ENCODE data around the gene SAMM50.

SAMM50 gene

DNA sequence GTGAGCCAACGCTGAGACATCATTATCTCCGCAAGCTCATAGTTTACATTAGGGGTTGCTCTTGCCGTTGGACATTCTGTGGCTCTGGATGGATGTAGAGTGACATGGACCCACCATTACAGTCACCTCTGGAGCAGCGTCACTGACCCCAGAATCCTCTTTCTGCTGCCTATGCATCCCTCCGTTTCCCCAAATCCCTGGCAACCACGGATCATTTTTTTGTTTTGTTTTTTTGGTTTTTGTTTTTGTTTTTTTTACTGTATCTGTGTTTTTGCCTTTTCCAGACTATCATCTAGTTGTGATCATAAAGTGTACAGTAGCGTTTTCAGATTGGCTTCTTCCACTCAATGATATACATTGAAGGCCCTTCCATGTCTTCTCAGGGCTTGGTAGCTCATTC, 72.8 kb downstream of the SAMM50 start:
- no peak for DNase-seq (ENCODE audit: low spot score)

DNA sequence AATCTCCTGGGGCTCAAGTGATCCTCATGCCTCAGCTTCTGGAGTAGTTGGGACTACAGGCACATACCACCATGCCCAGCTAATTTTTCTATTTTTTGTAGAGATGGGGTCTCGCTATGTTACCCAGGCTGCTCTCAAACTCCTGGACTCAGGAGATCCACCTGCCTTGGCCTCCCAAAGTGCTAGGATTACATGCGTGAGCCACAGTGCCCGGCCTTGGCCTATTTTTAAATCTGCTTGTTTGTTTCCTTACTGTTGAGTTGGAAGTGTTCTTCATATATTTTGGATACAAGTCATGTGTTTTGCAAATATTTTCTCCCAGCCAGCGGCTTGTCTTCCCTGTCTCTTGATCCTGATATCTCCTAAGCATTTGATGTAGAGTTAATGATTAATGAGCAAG, 73.8 kb downstream of the SAMM50 start:
- no peak for DNase-seq (ENCODE audit: low spot score)

DNA sequence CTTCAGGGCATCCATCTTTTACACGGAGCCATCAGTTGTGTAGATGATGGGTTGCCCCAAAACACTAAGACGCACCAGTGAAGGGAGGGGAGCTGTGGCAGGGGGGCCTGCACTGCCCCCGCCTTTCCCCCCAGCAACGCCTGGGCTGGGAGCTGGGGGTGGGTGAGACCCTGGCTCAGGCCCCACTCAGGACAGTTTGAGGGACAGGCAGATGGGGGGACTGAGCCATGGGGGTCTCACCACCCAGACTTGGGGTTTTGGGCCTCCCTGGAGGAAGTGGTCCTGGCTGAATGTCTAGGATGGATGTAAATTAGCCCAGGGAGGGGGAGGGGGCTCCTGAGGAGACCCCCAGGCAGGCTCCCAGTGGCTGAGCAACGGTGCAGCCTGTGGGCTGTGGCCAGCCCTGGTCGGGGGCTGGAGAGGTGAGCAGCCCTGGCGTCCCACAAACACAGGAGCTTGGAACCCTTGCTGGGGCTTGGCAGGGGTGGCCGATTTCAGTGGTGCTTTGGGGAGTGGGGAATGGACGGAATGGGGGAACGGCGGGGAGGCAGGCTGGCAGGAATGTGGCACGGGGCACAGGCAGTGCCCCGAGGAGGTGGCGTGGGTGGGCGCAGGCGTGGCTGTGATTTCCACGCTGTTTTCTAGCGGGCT, 74.9 kb downstream of the SAMM50 start:
- no peak for DNase-seq (ENCODE audit: low spot score)

DNA sequence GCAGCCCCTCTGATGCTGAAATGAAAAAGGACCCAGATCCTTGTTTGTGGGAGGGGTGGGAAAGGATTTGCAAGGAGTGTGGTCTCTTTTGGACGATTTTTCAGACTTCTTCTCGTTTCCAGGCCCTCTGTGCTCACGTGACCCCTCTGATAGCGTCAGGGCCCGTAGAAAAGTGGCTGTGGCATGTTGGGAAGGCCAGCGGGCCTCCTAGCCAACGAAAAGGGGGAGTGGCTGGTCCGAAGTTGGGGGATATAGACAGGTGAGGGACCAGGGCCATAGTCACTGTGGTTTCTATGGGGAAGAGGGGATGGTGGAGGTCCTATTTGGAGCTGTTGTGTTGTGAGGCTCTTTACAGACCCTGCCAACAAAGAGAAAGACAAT, 75.5 kb downstream of the SAMM50 start:
- no peak for DNase-seq (ENCODE audit: low spot score)

DNA sequence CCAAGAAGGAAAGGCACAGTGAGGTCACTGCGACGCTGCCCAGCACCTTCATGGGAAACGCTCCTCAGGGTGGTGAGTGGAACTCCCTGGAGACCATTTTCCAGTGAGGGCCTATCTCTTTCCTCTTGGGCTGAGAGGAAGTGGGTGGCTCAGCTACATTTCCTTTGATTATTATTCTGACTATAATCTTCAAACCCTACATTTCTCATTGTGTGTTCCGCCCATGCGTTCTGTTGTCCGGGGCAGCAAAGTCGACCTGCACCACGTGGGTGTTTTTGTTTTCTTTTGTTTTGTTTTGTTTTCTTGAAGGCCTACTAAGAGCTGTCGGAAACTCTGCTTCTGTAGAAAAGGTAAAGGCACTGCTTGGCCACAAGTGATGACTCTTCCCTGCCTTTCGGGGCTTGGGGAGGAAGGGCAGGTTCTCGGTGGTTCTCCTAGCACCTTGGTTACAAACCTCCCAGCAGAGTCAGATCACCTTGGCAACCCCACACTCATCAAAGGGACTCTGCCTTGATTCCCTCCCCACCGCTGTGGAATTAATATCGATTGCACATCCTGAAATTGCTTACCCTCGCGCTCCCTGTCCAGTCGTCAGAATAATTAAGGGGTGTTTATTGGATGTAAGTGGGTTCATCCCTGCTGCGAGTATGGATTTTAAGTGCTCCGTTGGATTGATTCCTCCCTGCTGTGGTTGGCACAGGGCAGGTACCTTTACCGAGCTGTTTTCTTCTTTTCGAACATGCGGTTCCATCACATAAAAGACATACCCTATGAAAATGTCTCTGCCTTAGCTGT, 76.1 kb downstream of the SAMM50 start:
- no peak for DNase-seq (ENCODE audit: low spot score)

DNA sequence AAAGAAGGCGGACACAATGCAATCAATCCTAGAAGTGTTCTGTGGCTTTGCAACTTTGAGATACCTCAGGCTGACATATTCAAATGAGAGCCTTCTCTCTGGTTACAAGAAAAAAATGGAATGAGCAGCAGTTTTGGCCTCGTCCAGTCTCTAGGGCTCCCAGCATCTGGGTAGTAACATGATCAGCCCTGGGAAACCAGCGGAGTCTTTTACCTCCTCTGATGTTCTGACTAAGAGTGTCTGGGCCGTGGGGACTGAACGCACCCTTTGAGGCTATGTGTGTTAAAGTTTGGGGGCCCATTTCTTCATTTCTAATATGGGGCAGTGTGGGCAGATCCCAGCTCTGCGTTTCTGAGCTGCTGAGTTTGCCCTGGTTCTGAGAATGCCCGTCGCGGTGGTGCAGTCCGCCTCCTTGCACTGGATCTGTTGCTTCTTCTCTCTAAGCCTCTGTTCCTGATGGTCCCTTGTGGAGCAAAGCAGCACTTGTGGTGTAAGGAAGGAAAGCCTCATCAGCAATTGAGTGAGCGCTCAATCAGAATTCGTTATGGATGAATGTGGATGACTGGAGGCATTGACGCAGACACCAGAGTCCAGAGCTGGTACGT, 77.0 kb downstream of the SAMM50 start:
- no peak for DNase-seq (ENCODE audit: low spot score)

DNA sequence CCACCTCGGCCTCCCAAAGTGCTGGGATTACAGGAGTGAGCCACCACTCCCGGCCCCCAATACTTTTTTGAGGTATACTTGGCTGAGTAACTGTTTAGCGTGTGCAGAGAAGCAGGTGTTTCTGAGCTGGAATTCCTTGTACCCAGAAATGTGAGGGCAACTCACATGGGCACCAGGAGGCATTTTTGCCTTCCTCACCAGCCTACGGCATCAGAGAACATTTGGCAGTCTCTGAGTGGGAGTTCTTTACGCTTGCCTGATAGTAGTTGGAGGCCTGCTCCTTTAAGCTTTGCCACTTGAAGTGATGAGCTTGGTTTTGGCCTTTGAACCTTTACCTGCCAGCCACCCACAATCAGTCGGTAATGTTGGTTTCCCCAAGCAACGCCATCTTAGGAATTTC, 78.0 kb downstream of the SAMM50 start:
- no peak for DNase-seq (ENCODE audit: low spot score)

DNA sequence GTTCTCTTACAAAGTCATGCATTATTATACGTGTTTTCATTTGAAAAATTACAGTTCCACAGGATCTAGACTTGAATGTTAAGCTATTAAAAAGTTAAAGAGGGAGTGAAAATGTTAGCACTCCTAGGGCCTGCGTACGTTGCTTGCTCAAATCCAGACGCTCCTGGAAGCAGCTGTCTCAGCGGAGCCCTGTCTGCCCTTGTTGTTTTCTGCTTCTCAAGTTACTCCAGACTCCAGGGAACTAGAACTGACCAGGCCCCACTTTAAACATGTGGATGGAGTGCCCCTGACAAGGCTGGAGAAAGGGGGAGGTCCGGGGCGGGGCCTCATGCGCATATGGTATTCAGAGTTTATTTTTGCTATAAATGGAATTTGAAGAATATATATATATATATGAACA, 78.5 kb downstream of the SAMM50 start:
- peak; percentile 76 for DNase-seq (ENCODE audit: low spot score)

DNA sequence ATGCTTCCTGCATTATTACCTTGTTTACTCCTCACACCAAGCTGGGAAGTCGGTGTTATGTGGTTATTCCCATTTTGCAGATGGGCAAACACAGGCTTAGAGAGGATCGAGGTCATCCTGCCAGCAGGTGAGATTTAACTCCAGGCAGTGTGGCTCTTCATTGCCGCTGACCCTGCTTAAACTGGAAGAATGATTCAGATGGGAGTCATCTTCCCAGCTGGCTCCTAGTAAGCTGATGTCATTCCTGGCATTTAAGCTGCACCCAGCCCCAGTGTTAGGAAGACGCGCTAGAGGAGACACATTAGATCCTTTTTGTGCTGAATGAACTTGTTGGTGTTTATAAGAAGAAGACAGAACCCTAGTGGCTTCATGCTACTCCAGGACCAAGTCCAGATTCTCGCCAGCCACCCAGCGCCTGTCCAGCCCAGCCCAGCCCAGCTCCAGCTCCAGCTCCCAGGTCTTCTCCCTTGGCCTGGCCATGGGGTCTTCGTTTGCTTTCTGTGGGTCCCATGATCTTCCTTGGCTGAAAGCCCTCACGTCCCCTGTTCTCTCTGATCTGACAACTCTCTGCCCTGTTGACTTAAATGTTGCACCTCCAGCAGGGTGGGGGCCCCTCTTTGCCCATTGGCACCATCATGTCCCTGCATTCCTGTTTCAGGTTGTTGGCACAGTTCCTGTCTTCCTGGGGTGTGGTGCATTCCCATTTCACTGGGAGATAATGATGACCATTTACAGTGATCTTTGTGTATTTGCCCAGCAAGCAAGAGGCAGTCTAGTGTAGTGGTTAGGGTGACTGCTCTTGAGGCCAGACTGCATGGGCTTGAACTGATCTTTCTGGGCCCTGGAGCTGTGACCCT, 82.5 kb downstream of the SAMM50 start:
- no peak for DNase-seq (ENCODE audit: low spot score)

DNA sequence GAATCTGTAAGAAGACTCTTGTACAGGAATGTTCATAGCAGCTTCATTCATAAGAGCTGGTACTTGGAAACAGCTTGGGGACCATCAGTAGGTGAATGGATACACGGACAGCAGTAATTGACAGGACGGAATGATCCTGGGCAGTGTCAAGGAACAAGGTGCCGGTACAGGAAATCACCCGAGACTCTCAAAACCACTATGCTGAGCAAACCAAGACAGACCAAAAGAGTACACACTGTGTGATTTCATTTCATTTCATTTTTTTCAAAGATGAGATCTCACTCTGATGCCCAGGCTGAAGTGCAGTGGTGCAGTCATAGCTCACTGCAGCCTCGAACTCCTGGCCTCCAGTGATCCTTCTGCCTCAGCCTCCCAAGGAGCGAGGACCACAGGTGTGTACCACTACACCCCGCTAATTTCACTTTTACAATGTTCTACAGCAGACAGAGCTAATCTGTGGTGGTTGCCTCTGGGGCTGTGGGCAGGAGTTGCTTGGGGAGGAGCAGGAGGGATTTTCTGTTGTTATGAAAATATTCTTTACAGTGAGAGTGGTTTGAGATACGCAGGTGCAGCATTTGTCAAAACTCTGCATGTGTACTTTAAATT, 84.4 kb downstream of the SAMM50 start:
- DNase-seq (ENCODE audit: low spot score), result no peak

DNA sequence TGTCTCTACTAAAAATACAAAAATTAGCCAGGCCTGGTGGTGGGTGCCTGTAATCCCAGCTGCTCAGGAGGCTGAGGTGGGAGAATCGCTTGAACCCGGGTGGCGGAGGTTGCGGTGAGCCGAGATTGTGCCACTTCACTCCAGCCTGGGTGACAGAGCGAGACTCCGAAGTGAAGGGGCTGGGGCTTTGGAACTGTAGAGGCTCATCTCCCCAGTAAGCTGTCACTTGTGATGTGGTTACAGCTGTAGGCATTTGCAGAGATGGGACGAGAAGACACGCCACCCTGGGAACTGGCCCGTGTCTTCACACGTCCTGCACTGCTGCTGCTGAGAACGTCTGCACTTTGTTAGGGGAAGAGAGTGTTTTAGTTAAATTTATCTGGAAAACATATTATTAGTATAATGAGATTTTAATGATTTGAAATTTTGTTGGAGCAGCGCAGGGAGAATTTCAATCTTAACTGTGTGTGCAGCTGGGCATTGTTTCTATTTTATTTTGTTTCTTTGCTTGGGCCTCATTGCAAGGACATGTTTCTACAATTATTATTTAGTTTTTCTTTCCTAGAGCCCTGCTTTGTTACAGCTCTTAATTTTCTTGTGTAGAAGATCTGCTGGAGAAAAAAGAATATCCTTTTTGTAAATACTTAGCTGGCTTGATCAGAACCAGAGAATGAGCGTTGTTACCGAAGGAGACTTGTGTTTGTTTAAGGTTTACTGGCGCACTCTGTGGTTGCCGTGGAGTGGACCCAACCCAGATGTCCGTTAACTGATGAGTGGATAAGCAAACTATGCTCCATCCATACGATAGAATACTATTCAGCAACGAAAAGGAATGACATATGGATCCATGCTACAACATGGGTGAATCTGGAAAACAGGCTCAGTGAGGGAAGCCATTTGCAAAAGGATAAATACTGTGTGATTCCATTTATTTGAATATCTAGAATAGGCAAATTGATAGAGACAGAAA, 87.3 kb downstream of the SAMM50 start:
- no peak for DNase-seq (ENCODE audit: low spot score)

DNA sequence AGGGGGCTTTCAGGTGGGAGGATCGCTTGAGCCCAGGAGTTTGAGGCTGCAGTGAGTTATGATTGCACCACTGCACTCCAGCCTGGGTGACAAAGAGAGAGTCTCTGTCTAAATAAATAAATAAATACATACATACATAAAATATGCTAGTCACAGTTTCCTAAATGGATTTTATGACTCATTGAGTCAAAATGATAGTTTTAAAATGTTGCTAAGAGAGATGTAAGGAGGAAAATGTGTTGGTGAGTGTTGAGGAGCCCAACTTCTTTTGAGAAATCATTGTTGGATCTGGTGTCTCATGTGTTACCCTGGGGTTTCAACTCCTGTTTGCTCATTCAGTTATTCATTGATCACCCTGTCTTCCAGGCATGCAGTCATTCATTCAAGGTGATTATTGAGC, 89.9 kb downstream of the SAMM50 start:
- DNase-seq (ENCODE audit: low spot score), result no peak
